K562 (cell line): ENCODE results near the gene INMT. TPM values are rescaled to one million over a fixed set of nuclear protein-coding genes. Genes with fewer than 3 reads are reported as not detected.
A peak's percentile ranks its signal among the peaks of the same experiment; 100 is the strongest.

Source experiments
- CXXC5 ChIP-seq: fragments of 250-450 bp; sonication (Bioruptor Pico); IDR thresholded peaks from 2 replicates; pipeline ENCODE4 v1.8.0; 2022; ENCODE audit warnings: inconsistent platforms, mild to moderate bottlenecking, moderate library complexity
- FOXK1 ChIP-seq: sonication (generic); formaldehyde crosslinking; IDR thresholded peaks from 2 replicates; pipeline ENCODE4 v1.8.0; 2022; ENCODE audit warnings: missing genetic modification reagents, mild to moderate bottlenecking, borderline replicate concordance
- MTA3 ChIP-seq: fragments of 450-650 bp; formaldehyde crosslinking; IDR thresholded peaks from 2 replicates; pipeline ENCODE4 v1.6.1; 2017; ENCODE audit warnings: mild to moderate bottlenecking, borderline replicate concordance
- STAT5B ChIP-seq: fragments of 250-450 bp; sonication (Bioruptor Pico); IDR thresholded peaks from 2 replicates; pipeline ENCODE4 v1.8.0; 2021; ENCODE audit warnings: mild to moderate bottlenecking, inconsistent platforms
- TCFL5 ChIP-seq: fragments of 250-450 bp; sonication (Bioruptor Pico); conservative IDR thresholded peaks from 2 replicates; pipeline ENCODE4 v1.6.1; 2021; ENCODE audit warnings: mild to moderate bottlenecking, moderate library complexity, matching md5 sums
- TEAD1 ChIP-seq, 2 experiments: fragments of 450-650 bp in 1 of 2; sonication (generic) in 1 of 2; formaldehyde crosslinking; IDR thresholded peaks; 2 replicates each; pipeline versions ENCODE4 v1.4.0 to v1.8.0; 2020 to 2022; ENCODE audit warnings: mild to moderate bottlenecking in 2 of 2, missing genetic modification reagents in 1 of 2
- ZFP30 ChIP-seq: fragments of 250-450 bp; sonication (Bioruptor Pico); IDR thresholded peaks from 2 replicates; pipeline ENCODE4 v1.8.0; 2022; ENCODE audit warnings: moderate library complexity, mild to moderate bottlenecking, inconsistent platforms, borderline replicate concordance
- ZNF239 ChIP-seq: fragments of 250-450 bp; sonication (Bioruptor Pico); IDR thresholded peaks from 2 replicates; pipeline ENCODE4 v1.4.0; 2020; ENCODE audit warnings: mild to moderate bottlenecking
- ZNF561 ChIP-seq: fragments of 450-650 bp; formaldehyde crosslinking; conservative IDR thresholded peaks from 2 replicates; pipeline ENCODE4 v1.4.0; 2020; ENCODE audit warnings: mild to moderate bottlenecking, moderate library complexity
- polyA plus RNA-seq, 8 experiments: library from polyadenylated mRNA; depleted of rRNA in 4 of 8; stranded (reverse) in 5 of 8; unstranded in 3 of 8; fragments of >200 nt; fragmentation: Nextera tagmentation in 2 of 8; fragmentation: Illumina TruSeq in 1 of 8; extraction: Ambion mirVana in 2 of 8; extraction: Trizol in 1 of 8; gene quantifications; 2 replicates each; pipeline versions ENCODE4 v1.2.1 to v1.2.3, GENCODE V29; 2011 to 2014; ENCODE audit warnings: inconsistent platforms in 1 of 8, missing spikeins in 1 of 8
- total RNA-seq, 7 experiments: library from RNA; depleted of rRNA in 6 of 7; stranded (reverse); fragments of >200 nt in 6 of 7; fragmentation: Illumina TruSeq in 2 of 7; extraction: Trizol in 2 of 7; gene quantifications; 2 replicates each; pipeline versions ENCODE4 v1.2.1 to v1.2.3, GENCODE V29; 2011 to 2021; ENCODE audit warnings: low replicate concordance in 1 of 7
- TF ChIP-seq, protein P1 (sequence below): sonication (generic); formaldehyde crosslinking; IDR thresholded peaks from 2 replicates; pipeline ENCODE4 v1.8.0; 2022; ENCODE audit warnings: missing genetic modification reagents, mild to moderate bottlenecking, moderate library complexity, borderline replicate concordance
- TF ChIP-seq, protein P2 (sequence below): fragments of 450-650 bp; IDR thresholded peaks from 2 replicates; pipeline ENCODE4 v1.6.1; 2017; ENCODE audit warnings: mild to moderate bottlenecking, moderate library complexity
- TF ChIP-seq, protein P3 (sequence below): sonication (generic); formaldehyde crosslinking; IDR thresholded peaks from 2 replicates; pipeline ENCODE4 v1.9.0; 2022; ENCODE audit warnings: mild to moderate bottlenecking, missing genetic modification reagents
- TF ChIP-seq, protein P4 (sequence below): fragments of 450-650 bp; IDR thresholded peaks from 2 replicates; pipeline ENCODE4 v1.7.1; 2018; ENCODE audit warnings: mild to moderate bottlenecking, low read depth; ENCODE audit not compliant: partially characterized antibody

Gene INMT
- total and polyA plus RNA-seq, 9 of the 15 experiments (the other 6 are each of a cell fraction or from before 2014, with no cell fraction given), result 0.04 to 0.27 TPM; not detected in 7

DNA sequence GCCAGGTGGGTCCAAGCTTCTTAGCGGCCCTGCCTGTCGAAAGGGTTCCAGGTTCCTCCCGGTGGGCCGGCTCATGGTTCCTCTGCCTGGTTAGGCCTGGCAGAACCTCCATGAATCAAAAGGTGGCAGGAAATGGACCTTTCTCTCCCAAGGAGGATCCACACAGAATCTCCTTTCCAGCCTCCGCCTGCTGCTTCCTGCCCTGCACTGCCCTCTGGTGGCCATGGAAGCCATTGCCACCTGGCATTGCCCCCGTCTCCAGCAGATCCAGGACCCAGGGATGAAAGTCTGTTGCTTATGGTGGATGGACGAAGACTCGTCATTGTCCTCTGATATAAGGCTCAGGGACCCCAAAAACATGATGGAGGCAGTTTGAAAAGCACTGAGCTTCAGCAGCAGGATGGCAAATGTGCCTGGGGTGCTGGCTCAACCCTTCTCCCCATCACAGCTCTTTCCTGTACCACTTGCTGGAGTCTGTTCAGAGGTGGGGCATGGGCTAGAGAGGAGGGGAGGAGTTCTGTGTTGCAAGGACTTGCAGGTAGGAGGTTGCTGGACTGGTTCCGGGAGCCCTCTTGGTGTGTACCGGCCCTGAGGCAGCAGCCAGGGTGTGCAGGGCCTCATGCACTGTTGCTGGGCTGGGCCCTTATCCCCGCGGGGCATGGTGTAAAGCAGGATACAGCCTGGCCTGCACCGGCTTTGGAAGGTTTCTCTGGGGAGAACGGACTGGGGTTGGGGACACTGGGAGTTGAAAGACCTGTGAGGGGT lies 11.3 kb upstream of the INMT start (continued):
- TF ChIP-seq, protein P1, sequence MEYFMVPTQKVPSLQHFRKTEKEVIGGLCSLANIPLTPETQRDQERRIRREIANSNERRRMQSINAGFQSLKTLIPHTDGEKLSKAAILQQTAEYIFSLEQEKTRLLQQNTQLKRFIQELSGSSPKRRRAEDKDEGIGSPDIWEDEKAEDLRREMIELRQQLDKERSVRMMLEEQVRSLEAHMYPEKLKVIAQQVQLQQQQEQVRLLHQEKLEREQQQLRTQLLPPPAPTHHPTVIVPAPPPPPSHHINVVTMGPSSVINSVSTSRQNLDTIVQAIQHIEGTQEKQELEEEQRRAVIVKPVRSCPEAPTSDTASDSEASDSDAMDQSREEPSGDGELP (CRISPR knock-in tag), result peak; percentile 63; the same call in 1 of the 2 replicates
- TF ChIP-seq, protein P2, sequence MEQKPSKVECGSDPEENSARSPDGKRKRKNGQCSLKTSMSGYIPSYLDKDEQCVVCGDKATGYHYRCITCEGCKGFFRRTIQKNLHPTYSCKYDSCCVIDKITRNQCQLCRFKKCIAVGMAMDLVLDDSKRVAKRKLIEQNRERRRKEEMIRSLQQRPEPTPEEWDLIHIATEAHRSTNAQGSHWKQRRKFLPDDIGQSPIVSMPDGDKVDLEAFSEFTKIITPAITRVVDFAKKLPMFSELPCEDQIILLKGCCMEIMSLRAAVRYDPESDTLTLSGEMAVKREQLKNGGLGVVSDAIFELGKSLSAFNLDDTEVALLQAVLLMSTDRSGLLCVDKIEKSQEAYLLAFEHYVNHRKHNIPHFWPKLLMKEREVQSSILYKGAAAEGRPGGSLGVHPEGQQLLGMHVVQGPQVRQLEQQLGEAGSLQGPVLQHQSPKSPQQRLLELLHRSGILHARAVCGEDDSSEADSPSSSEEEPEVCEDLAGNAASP, result no peak
- TF ChIP-seq FOXK1 (no peak), STAT5B (CRISPR knock-in tag) (no peak), ZNF561 (no peak), TEAD1 (CRISPR knock-in tag; IDR thresholded peaks at IDR 0.05) (peak in 1 of 2 experiments; percentile 68; a peak in 1 of 4 replicates), ZFP30 (no peak), TCFL5 (CRISPR knock-in tag) (no peak), MTA3 (0 out of 2 replicates have a peak, but pooled peaks have one; percentile 18), ZNF239 (CRISPR knock-in tag) (no peak), CXXC5 (CRISPR knock-in tag) (no peak)
- TF ChIP-seq, protein P3, sequence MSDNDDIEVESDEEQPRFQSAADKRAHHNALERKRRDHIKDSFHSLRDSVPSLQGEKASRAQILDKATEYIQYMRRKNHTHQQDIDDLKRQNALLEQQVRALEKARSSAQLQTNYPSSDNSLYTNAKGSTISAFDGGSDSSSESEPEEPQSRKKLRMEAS (CRISPR knock-in tag), result peak; percentile 37; the same call in 1 of the 2 replicates
- TF ChIP-seq, protein P4, sequence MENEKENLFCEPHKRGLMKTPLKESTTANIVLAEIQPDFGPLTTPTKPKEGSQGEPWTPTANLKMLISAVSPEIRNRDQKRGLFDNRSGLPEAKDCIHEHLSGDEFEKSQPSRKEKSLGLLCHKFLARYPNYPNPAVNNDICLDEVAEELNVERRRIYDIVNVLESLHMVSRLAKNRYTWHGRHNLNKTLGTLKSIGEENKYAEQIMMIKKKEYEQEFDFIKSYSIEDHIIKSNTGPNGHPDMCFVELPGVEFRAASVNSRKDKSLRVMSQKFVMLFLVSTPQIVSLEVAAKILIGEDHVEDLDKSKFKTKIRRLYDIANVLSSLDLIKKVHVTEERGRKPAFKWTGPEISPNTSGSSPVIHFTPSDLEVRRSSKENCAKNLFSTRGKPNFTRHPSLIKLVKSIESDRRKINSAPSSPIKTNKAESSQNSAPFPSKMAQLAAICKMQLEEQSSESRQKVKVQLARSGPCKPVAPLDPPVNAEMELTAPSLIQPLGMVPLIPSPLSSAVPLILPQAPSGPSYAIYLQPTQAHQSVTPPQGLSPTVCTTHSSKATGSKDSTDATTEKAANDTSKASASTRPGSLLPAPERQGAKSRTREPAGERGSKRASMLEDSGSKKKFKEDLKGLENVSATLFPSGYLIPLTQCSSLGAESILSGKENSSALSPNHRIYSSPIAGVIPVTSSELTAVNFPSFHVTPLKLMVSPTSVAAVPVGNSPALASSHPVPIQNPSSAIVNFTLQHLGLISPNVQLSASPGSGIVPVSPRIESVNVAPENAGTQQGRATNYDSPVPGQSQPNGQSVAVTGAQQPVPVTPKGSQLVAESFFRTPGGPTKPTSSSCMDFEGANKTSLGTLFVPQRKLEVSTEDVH, result no peak
